ENCODE results near the gene ITGB4.

The ITGB4 gene

DNA sequence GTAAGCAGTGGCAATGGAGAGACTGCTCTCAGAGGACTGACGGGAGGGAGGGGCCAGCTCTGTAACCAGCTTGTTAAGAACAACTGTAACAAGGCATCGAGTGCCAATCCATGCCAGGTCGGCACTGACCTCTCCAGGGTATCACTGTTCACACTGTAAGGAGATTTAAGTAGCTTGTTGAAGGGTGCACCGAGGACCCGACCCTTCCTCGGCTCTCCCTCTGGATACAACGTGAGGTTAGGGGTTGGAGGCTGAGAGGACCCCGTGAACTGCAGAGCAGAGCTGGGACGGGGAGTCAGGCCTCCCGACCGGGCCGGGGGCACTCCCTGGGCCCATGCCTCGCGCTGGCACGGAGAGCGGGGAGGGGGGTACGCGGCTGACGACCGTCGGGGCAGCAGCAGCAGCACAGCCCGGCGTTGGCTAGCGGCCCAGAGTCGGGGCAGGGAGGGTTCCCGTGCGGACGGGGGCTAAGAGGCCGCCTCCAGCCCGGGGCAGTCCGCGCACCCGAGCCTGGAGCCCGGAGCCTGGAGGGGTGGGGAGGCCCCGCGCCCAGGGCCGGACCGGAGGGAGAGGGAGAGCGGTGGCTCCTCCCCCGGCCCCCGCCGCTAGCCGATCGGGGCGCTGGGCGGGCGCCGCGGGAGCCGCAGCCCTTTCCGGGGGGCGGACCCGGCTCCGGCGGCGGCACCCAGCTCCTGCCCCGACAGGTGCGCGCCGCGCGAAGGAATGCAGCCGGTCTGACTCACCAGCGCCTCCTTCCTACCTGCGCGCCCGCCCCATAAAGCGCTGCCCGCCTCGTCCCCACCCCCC lies at the start of gene ITGB4:
TSS of gene ITGB4 (plus strand) at position 804 of the 807 bp plus-strand sequence. CDS start 3,245 bp downstream, outside the sequence.
- CTCF ChIA-PET: interaction anchor here (1.1 kb wide), 1 partner anchor 27 kb away, joined by 4 read pairs; no protein-coding TSS in a partner anchor
- POLR2A ChIA-PET: interaction anchor here (0.8 to 1.1 kb wide), 2 partner anchors 9 to 11 kb away, joined by 3 to 4 read pairs; no protein-coding TSS in a partner anchor
- DNase-seq (ENCODE audit: extremely low spot score): peak; percentile 36
- TF ChIP-seq LEF1 (IDR thresholded peaks at IDR 0.05; ENCODE audit: borderline replicate concordance): no peak
- TF ChIP-seq SUZ12 (IDR thresholded peaks at IDR 0.05): no peak
- TF ChIP-seq TARDBP (IDR thresholded peaks at IDR 0.05): no peak
- no peak for TF ChIP-seq FOXM1 (IDR thresholded peaks at IDR 0.05; ENCODE audit: borderline replicate concordance)
- TF ChIP-seq CTBP1 (IDR thresholded peaks at IDR 0.05; ENCODE audit: borderline replicate concordance): no peak
- TF ChIP-seq HDGF (IDR thresholded peaks at IDR 0.05; ENCODE audit: borderline replicate concordance): no peak
- no peak for TF ChIP-seq L3MBTL2 (conservative IDR thresholded peaks at IDR 0.05)
- no peak for TF ChIP-seq ZNF384 (IDR thresholded peaks at IDR 0.05)
- TF ChIP-seq BHLHE40 (IDR thresholded peaks at IDR 0.05; ENCODE audit: borderline replicate concordance): no peak
- TF ChIP-seq FOXA1 (IDR thresholded peaks at IDR 0.05): no peak
- no peak for TF ChIP-seq SP1 (IDR thresholded peaks at IDR 0.05)
- TF ChIP-seq FOXK2 (IDR thresholded peaks at IDR 0.05): no peak
- TF ChIP-seq ARNT (IDR thresholded peaks at IDR 0.05): no peak
- no peak for TF ChIP-seq NFRKB (IDR thresholded peaks at IDR 0.05)
- TF ChIP-seq, protein P1, sequence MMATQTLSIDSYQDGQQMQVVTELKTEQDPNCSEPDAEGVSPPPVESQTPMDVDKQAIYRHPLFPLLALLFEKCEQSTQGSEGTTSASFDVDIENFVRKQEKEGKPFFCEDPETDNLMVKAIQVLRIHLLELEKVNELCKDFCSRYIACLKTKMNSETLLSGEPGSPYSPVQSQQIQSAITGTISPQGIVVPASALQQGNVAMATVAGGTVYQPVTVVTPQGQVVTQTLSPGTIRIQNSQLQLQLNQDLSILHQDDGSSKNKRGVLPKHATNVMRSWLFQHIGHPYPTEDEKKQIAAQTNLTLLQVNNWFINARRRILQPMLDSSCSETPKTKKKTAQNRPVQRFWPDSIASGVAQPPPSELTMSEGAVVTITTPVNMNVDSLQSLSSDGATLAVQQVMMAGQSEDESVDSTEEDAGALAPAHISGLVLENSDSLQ (IDR thresholded peaks at IDR 0.05): no peak

- no peak for TF ChIP-seq HDGF (IDR thresholded peaks at IDR 0.05; ENCODE audit: borderline replicate concordance)
- TF ChIP-seq ELF4 (IDR thresholded peaks at IDR 0.05): no peak
- TF ChIP-seq BHLHE40 (IDR thresholded peaks at IDR 0.05; ENCODE audit: borderline replicate concordance): no peak
- no peak for TF ChIP-seq SP1 (IDR thresholded peaks at IDR 0.05)
- no peak for TF ChIP-seq FOXA1 (IDR thresholded peaks at IDR 0.05)
- TF ChIP-seq TARDBP (IDR thresholded peaks at IDR 0.05): no peak
- no peak for TF ChIP-seq CTBP1 (IDR thresholded peaks at IDR 0.05; ENCODE audit: borderline replicate concordance)
- no peak for TF ChIP-seq SUZ12 (IDR thresholded peaks at IDR 0.05)
- TF ChIP-seq FOXM1 (IDR thresholded peaks at IDR 0.05; ENCODE audit: borderline replicate concordance): no peak
- no peak for TF ChIP-seq FOXK2 (IDR thresholded peaks at IDR 0.05)
- TF ChIP-seq, protein P1 (IDR thresholded peaks at IDR 0.05): no peak
- TF ChIP-seq L3MBTL2 (conservative IDR thresholded peaks at IDR 0.05): no peak
- no peak for TF ChIP-seq ARNT (IDR thresholded peaks at IDR 0.05)
- no peak for TF ChIP-seq ZNF384 (IDR thresholded peaks at IDR 0.05)
- TF ChIP-seq LEF1 (IDR thresholded peaks at IDR 0.05; ENCODE audit: borderline replicate concordance): no peak
- no peak for TF ChIP-seq NFRKB (IDR thresholded peaks at IDR 0.05)
- no peak for DNase-seq (ENCODE audit: extremely low spot score)
- ChIA-PET POLR2A (no interaction called here), CTCF (interaction anchor here (0.6 to 1.1 kb wide), 2 partner anchors 47 to 76 kb away, joined by 3 read pairs; no protein-coding TSS in a partner anchor)
Observed at GRCh38 chr17:75672011-75672410, 49.2 kb upstream of the ITGB4 start.

GRCh38 chr17:75673487-75673886 lies 47.8 kb upstream of the ITGB4 start:
- POLR2A ChIA-PET: no interaction called here
- CTCF ChIA-PET: interaction anchor here (1.0 to 2.6 kb wide), 3 partner anchors 40 to 77 kb away, joined by 3 to 11 read pairs (median 4); partner anchors contain the start of gene SMIM5
- no peak for DNase-seq (ENCODE audit: extremely low spot score)
- TF ChIP-seq FOXM1 (IDR thresholded peaks at IDR 0.05; ENCODE audit: borderline replicate concordance) (no peak), NFRKB (IDR thresholded peaks at IDR 0.05) (no peak), SP1 (IDR thresholded peaks at IDR 0.05) (no peak), ELF4 (IDR thresholded peaks at IDR 0.05) (no peak), BHLHE40 (IDR thresholded peaks at IDR 0.05; ENCODE audit: borderline replicate concordance) (no peak), TARDBP (IDR thresholded peaks at IDR 0.05) (no peak), FOXK2 (IDR thresholded peaks at IDR 0.05) (no peak), ZNF384 (IDR thresholded peaks at IDR 0.05) (no peak), CTBP1 (IDR thresholded peaks at IDR 0.05; ENCODE audit: borderline replicate concordance) (no peak)

- POLR2A ChIA-PET: interaction anchor here (1.2 kb wide), 1 partner anchor 103 kb away, joined by 4 read pairs; a partner anchor contains a TSS
- CTCF ChIA-PET: interaction anchor here (1.3 kb wide), 1 partner anchor 73 kb away, joined by 3 read pairs; no protein-coding TSS in a partner anchor
- no peak for DNase-seq (ENCODE audit: extremely low spot score)
- TF ChIP-seq L3MBTL2 (conservative IDR thresholded peaks at IDR 0.05) (no peak), NFRKB (IDR thresholded peaks at IDR 0.05) (no peak), CTBP1 (IDR thresholded peaks at IDR 0.05; ENCODE audit: borderline replicate concordance) (no peak), ZNF384 (IDR thresholded peaks at IDR 0.05) (no peak), BHLHE40 (IDR thresholded peaks at IDR 0.05; ENCODE audit: borderline replicate concordance) (no peak), ELF4 (IDR thresholded peaks at IDR 0.05) (no peak), ARNT (IDR thresholded peaks at IDR 0.05) (no peak), FOXA1 (IDR thresholded peaks at IDR 0.05) (no peak), HDGF (IDR thresholded peaks at IDR 0.05; ENCODE audit: borderline replicate concordance) (no peak), TARDBP (IDR thresholded peaks at IDR 0.05) (no peak), SP1 (IDR thresholded peaks at IDR 0.05) (no peak), FOXM1 (IDR thresholded peaks at IDR 0.05; ENCODE audit: borderline replicate concordance) (no peak), SUZ12 (IDR thresholded peaks at IDR 0.05) (no peak), LEF1 (IDR thresholded peaks at IDR 0.05; ENCODE audit: borderline replicate concordance) (no peak), FOXK2 (IDR thresholded peaks at IDR 0.05) (no peak)
- TF ChIP-seq, protein P1 (IDR thresholded peaks at IDR 0.05): no peak
Observed at GRCh38 chr17:75676461-75676860, 44.8 kb upstream of the ITGB4 start.

- no peak for DNase-seq (ENCODE audit: extremely low spot score)
- TF ChIP-seq L3MBTL2 (conservative IDR thresholded peaks at IDR 0.05) (no peak), NFRKB (IDR thresholded peaks at IDR 0.05) (no peak), SUZ12 (IDR thresholded peaks at IDR 0.05) (no peak), HDGF (IDR thresholded peaks at IDR 0.05; ENCODE audit: borderline replicate concordance) (no peak), CTBP1 (IDR thresholded peaks at IDR 0.05; ENCODE audit: borderline replicate concordance) (no peak), ELF4 (IDR thresholded peaks at IDR 0.05) (no peak), TARDBP (IDR thresholded peaks at IDR 0.05) (no peak), SP1 (IDR thresholded peaks at IDR 0.05) (no peak), BHLHE40 (IDR thresholded peaks at IDR 0.05; ENCODE audit: borderline replicate concordance) (no peak)
- ChIA-PET CTCF (interaction anchor here (1.0 to 1.7 kb wide), 2 partner anchors 24 to 68 kb away, joined by 6 to 8 read pairs; no protein-coding TSS in a partner anchor), POLR2A (no interaction called here)
Observed at GRCh38 chr17:75679706-75680211, 41.5 kb upstream of the ITGB4 start.

Data from HEK293T (cell line).